GM12864 (cell line): ENCODE data around the gene RBM24.

Experiments
- DNase-seq: peaks from one replicate; pipeline ENCODE4 v3.0.0-alpha.2; 2011; ENCODE audit warnings: low read depth
- H3K4me3 ChIP-seq: 2 replicates; pipeline ENCODE4 v1.5.1; 2011; ENCODE audit warnings: mild to moderate bottlenecking, low read depth, low read length, control low read depth
- CTCF ChIP-seq: IDR thresholded peaks from 2 replicates; pipeline ENCODE4 v1.5.1; 2011; ENCODE audit warnings: low read depth, mild to moderate bottlenecking, moderate library complexity, low read length, control low read depth, inconsistent platforms; ENCODE audit errors: missing control alignments

Gene RBM24

GRCh38 chr6:17251953-17252352 lies 29.2 kb upstream of the RBM24 start:
- H3K4me3 ChIP-seq = no peak overlapping the region
- TF ChIP-seq CTCF = no peak
- DNase-seq = no peak

- no peak overlapping the region for H3K4me3 ChIP-seq
- TF ChIP-seq CTCF = no peak
- no peak for DNase-seq
These were observed 22.4 kb upstream of the RBM24 start for GRCh38 chr6:17258749-17259148.

- no peak overlapping the region for H3K4me3 ChIP-seq
- no peak for DNase-seq
- no peak for TF ChIP-seq CTCF
These were observed 15.6 kb upstream of the RBM24 start for GRCh38 chr6:17265570-17265969.

GRCh38 chr6:17267566-17267965 lies 13.6 kb upstream of the RBM24 start:
- TF ChIP-seq CTCF = no peak
- no peak for DNase-seq
- H3K4me3 ChIP-seq = no peak overlapping the region

- DNase-seq = no peak
These were observed 13.0 kb upstream of the RBM24 start for GRCh38 chr6:17268114-17268513.

GRCh38 chr6:17269840-17270239 lies 11.3 kb upstream of the RBM24 start:
- no peak overlapping the region for H3K4me3 ChIP-seq
- DNase-seq = no peak
- TF ChIP-seq CTCF = no peak

More at GRCh38 chr6:17268114-17268513, 13.0 kb upstream of the RBM24 start:
- no peak overlapping the region for H3K4me3 ChIP-seq
- no peak for TF ChIP-seq CTCF

- no peak for DNase-seq
- TF ChIP-seq CTCF = no peak
- H3K4me3 ChIP-seq = no peak overlapping the region
These were observed 9.5 kb upstream of the RBM24 start for GRCh38 chr6:17271628-17272027.
